ENCODE measurements around the gene UST. TPM values are rescaled to one million over a fixed set of nuclear protein-coding genes. Genes with fewer than 3 reads are reported as not detected.

Gene UST
- total and polyA plus RNA-seq, 9 of the 15 experiments (the other 6 are each of a cell fraction or from before 2014, with no cell fraction given), result 0.04 to 0.10 TPM; not detected in 7

- ChIA-PET POLR2A (no interaction called here), CTCF (ENCODE audit: low intra/inter-chr PET ratio) (no interaction called here)
- FAIRE-seq (no peak), DNase-seq (ENCODE audit: extremely low read depth in 1 of 4, low spot score in 3 of 4) (no peak), ATAC-seq (no peak)
- no peaks in the 10 kb centered on the region for H3K4me1 ChIP-seq (replicated peaks in 1 of 2; ENCODE audit: control insufficient read depth in 2 of 2, insufficient read depth in 2 of 2, low read length in 2 of 2)
- TF ChIP-seq ZNF764 (CRISPR knock-in tag; IDR thresholded peaks at IDR 0.05; ENCODE audit: low read depth) (no peak), PURB (CRISPR knock-in tag; IDR thresholded peaks at IDR 0.05; ENCODE audit: low read depth) (no peak), MCM7 (IDR thresholded peaks at IDR 0.05) (no peak), SMAD3 (CRISPR knock-in tag; conservative IDR thresholded peaks at IDR 0.05) (no peak), CEBPB (tag; IDR thresholded peaks at IDR 0.05) (no peak), BRCA1 (IDR thresholded peaks at IDR 0.05) (no peak), BRCA1 (CRISPR knock-in tag; IDR thresholded peaks at IDR 0.05) (no peak), NFYB (IDR thresholded peaks at IDR 0.05; ENCODE audit: extremely low read depth, insufficient read length) (no peak), ZNF589 (CRISPR knock-in tag; IDR thresholded peaks at IDR 0.05; ENCODE audit: low read depth) (no peak), ZNF668 (CRISPR knock-in tag; IDR thresholded peaks at IDR 0.05) (no peak)
- TF ChIP-seq, protein P1, sequence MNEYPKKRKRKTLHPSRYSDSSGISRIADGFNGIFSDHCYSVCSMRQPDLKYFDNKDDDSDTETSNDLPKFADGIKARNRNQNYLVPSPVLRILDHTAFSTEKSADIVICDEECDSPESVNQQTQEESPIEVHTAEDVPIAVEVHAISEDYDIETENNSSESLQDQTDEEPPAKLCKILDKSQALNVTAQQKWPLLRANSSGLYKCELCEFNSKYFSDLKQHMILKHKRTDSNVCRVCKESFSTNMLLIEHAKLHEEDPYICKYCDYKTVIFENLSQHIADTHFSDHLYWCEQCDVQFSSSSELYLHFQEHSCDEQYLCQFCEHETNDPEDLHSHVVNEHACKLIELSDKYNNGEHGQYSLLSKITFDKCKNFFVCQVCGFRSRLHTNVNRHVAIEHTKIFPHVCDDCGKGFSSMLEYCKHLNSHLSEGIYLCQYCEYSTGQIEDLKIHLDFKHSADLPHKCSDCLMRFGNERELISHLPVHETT (CRISPR knock-in tag; conservative IDR thresholded peaks at IDR 0.05 in 1 of 2, IDR thresholded peaks at IDR 0.05 in 1 of 2), result no peak
- no peak overlapping the region for H3K4me2 ChIP-seq (ENCODE audit: insufficient read depth, low read length)
- no peak overlapping the region for H3K27ac ChIP-seq (ENCODE audit: extremely low read depth, low read depth, low read length)
- H3K9me3 ChIP-seq (replicated peaks; ENCODE audit: control insufficient read depth, insufficient read depth, low read depth, low read length), result no peaks in the 10 kb centered on the region
- H3K4me3 ChIP-seq, result no peak overlapping the region
- intact Hi-C loops (cut with micrococcal nuclease), result no loop called here
- H3K9me1 ChIP-seq (ENCODE audit: control insufficient read depth, insufficient read depth, low read length), result no peaks in the 10 kb centered on the region
- no TSS peak for BruUV-seq (replicated peaks)
- 2% methylated on average over 5 of the region's 5 CpGs for WGBS (ENCODE audit: insufficient coverage, low coverage, missing lambda C conversion rate)
- no peaks in the 10 kb centered on the region for H3K36me3 ChIP-seq (ENCODE audit: control insufficient read depth, insufficient read depth, low read length)
- no peak overlapping the region for H2AFZ ChIP-seq (ENCODE audit: low read depth, low read length)
- in situ Hi-C loops (cut with MboI), result no loop called here
- peaks cover 2% of the 10 kb centered on the region in 2 experiments; a peak in 2 of 5 replicates for H3K27me3 ChIP-seq (ENCODE audit: control insufficient read depth in 2 of 2, insufficient read depth in 2 of 2, low read length in 2 of 2)
- H4K20me1 ChIP-seq (replicated peaks; ENCODE audit: control insufficient read depth, insufficient read depth, low read length), result no peaks in the 10 kb centered on the region
- no peak overlapping the region for H3K9ac ChIP-seq (ENCODE audit: insufficient read depth in 1 of 2, low read depth in 2 of 2, low read length in 2 of 2)
- no peaks in the 10 kb centered on the region for H3K79me2 ChIP-seq (ENCODE audit: control insufficient read depth, insufficient read depth, low read length)
These were observed 121.5 kb downstream of the UST start for GRCh38 chr6:148868314-148868713.
